ENCODE results near the gene CRYZ.

- TF ChIP-seq CTCF (IDR thresholded peaks at IDR 0.05; ENCODE audit: low read depth, low read length, poor library complexity, severe bottlenecking) (no peak), EZH2phosphoT487 (IDR thresholded peaks at IDR 0.05; ENCODE audit: borderline replicate concordance, low read length) (no peak)
Observed at GRCh38 chr1:74681001-74681400, 51.8 kb downstream of the CRYZ start.
